ENCODE data around the gene MTMR11. TPM values are rescaled to one million over a fixed set of nuclear protein-coding genes. Genes with fewer than 3 reads are reported as not detected.

MTMR11 gene
- total RNA-seq, 2 donors from 2014 or later, result 4.7 to 6.6 TPM

DNA sequence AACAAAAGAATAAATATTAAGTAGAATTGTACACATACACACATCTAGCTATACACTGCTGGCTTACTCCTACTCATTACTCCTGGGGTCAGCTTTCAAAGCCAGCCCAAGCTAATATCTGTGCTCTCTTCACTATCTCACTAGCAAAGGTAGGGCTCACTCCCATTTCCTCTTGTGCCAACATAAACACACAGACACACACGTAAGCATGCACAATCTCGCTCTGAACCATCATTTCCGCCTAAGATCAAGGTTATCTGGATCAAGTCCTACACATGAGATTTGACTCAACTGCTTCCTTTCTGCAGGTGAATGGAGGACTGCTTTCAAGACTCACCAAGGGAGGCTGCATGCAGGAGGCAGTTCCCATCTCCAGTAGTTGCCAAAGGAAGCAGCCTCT is 28.8 kb upstream of the MTMR11 start:
- Histone ChIP-seq H3K9ac (ENCODE audit: extremely low read depth, low read length, poor library complexity, severe bottlenecking) (no peak overlapping the region), H3K9me3 (ENCODE audit: control insufficient read depth, low read length) (no peaks in the 10 kb centered on the region), H3K4me1 (ENCODE audit: control insufficient read depth, insufficient read depth, low read length) (no peaks in the 10 kb centered on the region), H3K27me3 (ENCODE audit: control insufficient read depth, insufficient read depth, low read length, poor library complexity, severe bottlenecking) (no peaks in the 10 kb centered on the region), H3K36me3 (ENCODE audit: control insufficient read depth, insufficient read depth, low read length) (peaks cover 70% of the 10 kb centered on the region), H3K27ac (ENCODE audit: low read depth, low read length) (no peak overlapping the region), H3K4me3 (ENCODE audit: low read length) (no peak overlapping the region)
- Mint-ChIP-seq H3K9me3 (no peaks in the 10 kb centered on the region), H3K27me3 (ENCODE audit: insufficient read depth) (no peaks in the 10 kb centered on the region), H3K36me3 (ENCODE audit: low read depth) (peaks cover 59% of the 10 kb centered on the region), H3K4me3 (no peak overlapping the region), H3K27ac (no peak overlapping the region), H3K4me1 (no peaks in the 10 kb centered on the region)
- no peak for DNase-seq
- TF ChIP-seq, protein P1, sequence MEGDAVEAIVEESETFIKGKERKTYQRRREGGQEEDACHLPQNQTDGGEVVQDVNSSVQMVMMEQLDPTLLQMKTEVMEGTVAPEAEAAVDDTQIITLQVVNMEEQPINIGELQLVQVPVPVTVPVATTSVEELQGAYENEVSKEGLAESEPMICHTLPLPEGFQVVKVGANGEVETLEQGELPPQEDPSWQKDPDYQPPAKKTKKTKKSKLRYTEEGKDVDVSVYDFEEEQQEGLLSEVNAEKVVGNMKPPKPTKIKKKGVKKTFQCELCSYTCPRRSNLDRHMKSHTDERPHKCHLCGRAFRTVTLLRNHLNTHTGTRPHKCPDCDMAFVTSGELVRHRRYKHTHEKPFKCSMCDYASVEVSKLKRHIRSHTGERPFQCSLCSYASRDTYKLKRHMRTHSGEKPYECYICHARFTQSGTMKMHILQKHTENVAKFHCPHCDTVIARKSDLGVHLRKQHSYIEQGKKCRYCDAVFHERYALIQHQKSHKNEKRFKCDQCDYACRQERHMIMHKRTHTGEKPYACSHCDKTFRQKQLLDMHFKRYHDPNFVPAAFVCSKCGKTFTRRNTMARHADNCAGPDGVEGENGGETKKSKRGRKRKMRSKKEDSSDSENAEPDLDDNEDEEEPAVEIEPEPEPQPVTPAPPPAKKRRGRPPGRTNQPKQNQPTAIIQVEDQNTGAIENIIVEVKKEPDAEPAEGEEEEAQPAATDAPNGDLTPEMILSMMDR (conservative IDR thresholded peaks at IDR 0.05), result no peak
- WGBS, 2 experiments (ENCODE audit: insufficient coverage in 1 of 2, insufficient read length in 1 of 2), result 94 to 97% methylated on average over 3 of the region's 3 CpGs

DNA sequence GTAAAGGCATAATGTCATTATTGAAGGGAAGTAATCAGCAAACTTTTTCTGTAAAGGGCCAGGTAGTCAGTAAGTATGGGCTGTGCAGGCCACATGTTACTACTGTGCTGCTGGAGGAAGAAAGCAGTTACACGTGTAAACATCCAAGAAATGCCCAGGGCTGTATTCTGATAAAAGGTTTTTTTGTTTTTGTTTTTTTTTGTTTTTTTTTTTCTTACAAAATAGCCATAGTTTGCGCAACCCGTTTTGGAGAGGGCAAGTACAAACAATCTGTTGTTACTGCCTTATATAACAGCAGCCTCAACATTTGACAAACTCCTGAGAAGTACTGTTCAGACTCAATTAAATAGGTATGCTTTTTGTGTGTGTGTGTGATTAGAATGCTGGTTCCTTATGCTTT is 26.7 kb upstream of the MTMR11 start:
- Histone ChIP-seq H3K4me3 (ENCODE audit: low read length) (no peak overlapping the region), H3K9me3 (ENCODE audit: control insufficient read depth, low read length) (peaks cover 17% of the 10 kb centered on the region), H3K36me3 (ENCODE audit: control insufficient read depth, insufficient read depth, low read length) (peaks cover 72% of the 10 kb centered on the region), H3K4me1 (ENCODE audit: control insufficient read depth, insufficient read depth, low read length) (no peaks in the 10 kb centered on the region), H3K9ac (ENCODE audit: extremely low read depth, low read length, poor library complexity, severe bottlenecking) (no peak overlapping the region), H3K27ac (ENCODE audit: low read depth, low read length) (no peak overlapping the region), H3K27me3 (ENCODE audit: control insufficient read depth, insufficient read depth, low read length, poor library complexity, severe bottlenecking) (no peaks in the 10 kb centered on the region)
- Mint-ChIP-seq H3K27me3 (ENCODE audit: insufficient read depth) (no peaks in the 10 kb centered on the region), H3K9me3 (peaks cover 16% of the 10 kb centered on the region), H3K4me3 (no peak overlapping the region), H3K27ac (no peak overlapping the region), H3K36me3 (ENCODE audit: low read depth) (peaks cover 74% of the 10 kb centered on the region), H3K4me1 (no peaks in the 10 kb centered on the region)
- TF ChIP-seq, protein P1 (conservative IDR thresholded peaks at IDR 0.05), result no peak
- no peak for DNase-seq
- 97 to 100% methylated on average over 2 to 3 of the region's 3 CpGs for WGBS, 2 experiments (ENCODE audit: insufficient coverage in 1 of 2, insufficient read length in 1 of 2)

DNA sequence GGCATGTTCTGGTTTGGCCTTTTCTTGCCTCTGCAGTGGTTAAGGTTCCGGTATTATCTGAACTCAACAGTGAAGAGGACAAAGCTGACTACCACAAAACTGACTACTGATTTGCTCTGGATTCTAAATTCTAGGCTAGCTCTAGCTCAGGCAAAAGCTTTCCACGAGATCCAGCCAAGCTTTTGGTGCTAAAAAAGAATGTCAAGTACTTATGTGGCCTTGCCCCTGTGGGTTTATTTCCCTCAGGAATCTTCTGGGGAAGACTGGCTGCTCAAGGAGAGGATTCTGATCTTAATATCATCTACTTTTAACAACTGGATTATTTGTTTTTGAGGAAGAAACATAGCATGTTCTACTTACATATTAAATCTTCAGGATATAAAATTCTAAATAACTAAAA is 26.1 kb upstream of the MTMR11 start:
- TF ChIP-seq, protein P1 (conservative IDR thresholded peaks at IDR 0.05), result no peak
- Histone ChIP-seq H3K27me3 (ENCODE audit: control insufficient read depth, insufficient read depth, low read length, poor library complexity, severe bottlenecking) (no peaks in the 10 kb centered on the region), H3K9ac (ENCODE audit: extremely low read depth, low read length, poor library complexity, severe bottlenecking) (no peak overlapping the region), H3K27ac (ENCODE audit: low read depth, low read length) (no peak overlapping the region), H3K4me1 (ENCODE audit: control insufficient read depth, insufficient read depth, low read length) (no peaks in the 10 kb centered on the region), H3K9me3 (ENCODE audit: control insufficient read depth, low read length) (peaks cover 24% of the 10 kb centered on the region), H3K36me3 (ENCODE audit: control insufficient read depth, insufficient read depth, low read length) (peaks cover 75% of the 10 kb centered on the region), H3K4me3 (ENCODE audit: low read length) (no peak overlapping the region)
- Mint-ChIP-seq H3K27me3 (ENCODE audit: insufficient read depth) (no peaks in the 10 kb centered on the region), H3K27ac (peak overlapping the region; percentile 11), H3K4me1 (no peaks in the 10 kb centered on the region), H3K9me3 (peaks cover 22% of the 10 kb centered on the region), H3K36me3 (ENCODE audit: low read depth) (peaks cover 77% of the 10 kb centered on the region), H3K4me3 (no peak overlapping the region)
- no peak for DNase-seq
- 75 to 95% methylated on average over 1 to 2 of the region's 2 CpGs for WGBS, 2 experiments (ENCODE audit: insufficient coverage in 1 of 2, insufficient read length in 1 of 2)
